GM13976 (cell line): ENCODE data around the gene CDKL4.

Experiments
- DNase-seq: peaks from one replicate; pipeline ENCODE4 v3.0.0; 2012; ENCODE audit warnings: low spot score
- in situ Hi-C: fragments of 300-500 bp; cut with MboI; formaldehyde crosslinking; loops from one replicate; pipeline ENCODE4 v1.12.0; 2022; ENCODE audit warnings: low sequenced_read_pairs, mixed read lengths, inconsistent platforms; ENCODE audit not compliant: unreplicated experiment
- TF ChIP-seq, protein P1 (sequence below): IDR thresholded peaks from 2 replicates; pipeline ENCODE4 v1.5.1; 2012; ENCODE audit warnings: borderline replicate concordance, mild to moderate bottlenecking; ENCODE audit not compliant: insufficient read depth; ENCODE audit errors: extremely low read depth, missing control alignments, control extremely low read depth

CDKL4 gene

DNA sequence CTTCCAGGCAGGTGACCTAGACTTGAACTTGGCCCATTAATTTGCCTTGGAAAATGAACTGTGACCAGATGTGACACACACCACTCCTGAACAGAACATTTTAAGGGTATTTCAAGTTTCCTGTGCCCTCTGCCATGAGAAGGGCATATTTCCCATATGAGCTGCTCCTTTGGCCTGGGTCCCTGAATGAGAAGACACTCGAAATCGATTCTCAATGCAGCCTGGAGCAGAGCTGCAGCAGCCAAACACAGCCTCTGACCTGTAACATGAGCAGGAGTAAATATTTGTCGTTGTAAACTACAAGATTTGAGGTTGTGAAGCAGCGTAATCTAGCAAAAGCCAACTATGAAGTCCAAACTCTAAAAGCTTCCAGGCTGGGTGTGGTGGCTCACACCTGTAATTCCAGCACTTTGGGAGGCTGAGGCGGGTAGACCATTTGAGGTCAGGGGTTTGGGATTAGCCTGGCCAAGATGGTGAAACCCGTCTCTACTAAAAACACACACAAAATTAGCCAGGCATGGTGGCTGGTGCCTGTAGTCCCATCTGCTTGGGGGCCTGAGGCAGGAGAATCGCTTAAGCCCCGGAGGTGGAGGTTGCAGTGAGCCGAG, 92.8 kb downstream of the CDKL4 start:
- no peak for DNase-seq
- TF ChIP-seq, protein P1, sequence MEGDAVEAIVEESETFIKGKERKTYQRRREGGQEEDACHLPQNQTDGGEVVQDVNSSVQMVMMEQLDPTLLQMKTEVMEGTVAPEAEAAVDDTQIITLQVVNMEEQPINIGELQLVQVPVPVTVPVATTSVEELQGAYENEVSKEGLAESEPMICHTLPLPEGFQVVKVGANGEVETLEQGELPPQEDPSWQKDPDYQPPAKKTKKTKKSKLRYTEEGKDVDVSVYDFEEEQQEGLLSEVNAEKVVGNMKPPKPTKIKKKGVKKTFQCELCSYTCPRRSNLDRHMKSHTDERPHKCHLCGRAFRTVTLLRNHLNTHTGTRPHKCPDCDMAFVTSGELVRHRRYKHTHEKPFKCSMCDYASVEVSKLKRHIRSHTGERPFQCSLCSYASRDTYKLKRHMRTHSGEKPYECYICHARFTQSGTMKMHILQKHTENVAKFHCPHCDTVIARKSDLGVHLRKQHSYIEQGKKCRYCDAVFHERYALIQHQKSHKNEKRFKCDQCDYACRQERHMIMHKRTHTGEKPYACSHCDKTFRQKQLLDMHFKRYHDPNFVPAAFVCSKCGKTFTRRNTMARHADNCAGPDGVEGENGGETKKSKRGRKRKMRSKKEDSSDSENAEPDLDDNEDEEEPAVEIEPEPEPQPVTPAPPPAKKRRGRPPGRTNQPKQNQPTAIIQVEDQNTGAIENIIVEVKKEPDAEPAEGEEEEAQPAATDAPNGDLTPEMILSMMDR, result no peak
- in situ Hi-C loops, result no loop called here

DNA sequence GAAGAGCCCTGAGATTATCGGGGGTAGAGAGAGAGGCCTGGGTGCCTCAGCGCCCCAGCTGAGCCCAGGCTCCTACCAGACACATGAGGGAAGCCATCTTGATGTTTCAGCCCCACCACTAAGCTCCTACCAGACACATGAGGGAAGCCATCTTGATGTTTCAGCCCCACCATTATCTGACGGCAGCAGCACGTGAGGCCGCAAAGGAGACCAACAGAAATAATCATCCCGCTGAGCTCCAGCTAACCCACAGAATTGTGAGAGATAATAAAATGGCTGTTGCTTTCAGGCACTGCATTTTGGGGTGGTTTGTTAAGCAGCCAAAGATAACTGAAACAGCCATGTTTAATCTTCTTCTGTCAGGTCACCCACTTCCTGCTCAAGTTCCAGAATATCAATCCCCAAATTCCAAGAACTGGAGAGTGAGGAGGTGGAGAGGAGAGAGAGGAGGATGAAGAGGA, 93.6 kb downstream of the CDKL4 start:
- in situ Hi-C loops, result no loop called here
- DNase-seq, result no peak
- TF ChIP-seq, protein P1, result no peak

DNA sequence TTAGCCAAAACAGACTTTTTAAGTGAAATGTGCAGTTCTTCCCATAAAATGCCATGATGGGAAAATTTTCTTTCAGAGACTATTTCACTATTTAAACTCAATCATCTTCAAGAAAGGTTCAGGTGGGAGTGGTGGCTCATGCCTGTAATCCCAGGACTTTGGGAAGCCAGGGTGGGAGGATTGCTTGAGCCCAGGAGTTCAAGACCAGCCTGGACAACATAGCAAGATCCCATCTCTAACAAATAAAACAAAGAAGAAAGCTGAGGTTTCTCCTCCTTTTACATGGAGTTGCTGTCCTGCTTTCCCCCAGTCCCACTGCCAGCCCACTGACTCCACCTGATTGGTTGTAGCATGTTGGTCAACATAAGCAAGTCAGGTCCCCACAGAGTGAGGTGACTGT, 97.1 kb downstream of the CDKL4 start:
- in situ Hi-C loops, result no loop called here
- no peak for DNase-seq
- TF ChIP-seq, protein P1, result no peak

DNA sequence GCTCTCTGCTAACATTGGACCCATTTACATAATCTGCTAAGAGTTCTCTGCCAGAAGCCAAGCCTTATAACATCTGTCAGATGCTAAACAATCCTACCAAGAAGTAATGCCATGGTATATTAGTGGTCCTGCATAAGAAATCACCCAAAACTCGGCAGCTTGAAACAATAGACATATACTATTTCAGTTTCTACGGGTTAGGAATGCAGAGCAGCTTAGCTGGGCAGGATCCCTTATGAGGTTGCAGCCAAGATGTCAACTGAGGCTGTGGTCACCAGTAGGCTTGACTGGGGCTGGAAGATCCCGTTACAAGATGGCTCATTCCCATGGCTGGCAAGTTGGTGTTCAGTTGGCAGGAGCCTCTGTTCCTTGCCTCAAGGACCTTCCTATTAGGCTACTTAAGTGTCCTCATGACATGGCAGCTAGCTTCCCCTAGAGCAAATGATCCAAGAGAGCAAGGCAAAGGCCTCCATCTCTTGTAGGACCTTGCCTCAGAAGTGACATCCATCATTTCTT, 97.8 kb downstream of the CDKL4 start:
- in situ Hi-C loops, result no loop called here
- DNase-seq, result no peak
- TF ChIP-seq, protein P1, result no peak

DNA sequence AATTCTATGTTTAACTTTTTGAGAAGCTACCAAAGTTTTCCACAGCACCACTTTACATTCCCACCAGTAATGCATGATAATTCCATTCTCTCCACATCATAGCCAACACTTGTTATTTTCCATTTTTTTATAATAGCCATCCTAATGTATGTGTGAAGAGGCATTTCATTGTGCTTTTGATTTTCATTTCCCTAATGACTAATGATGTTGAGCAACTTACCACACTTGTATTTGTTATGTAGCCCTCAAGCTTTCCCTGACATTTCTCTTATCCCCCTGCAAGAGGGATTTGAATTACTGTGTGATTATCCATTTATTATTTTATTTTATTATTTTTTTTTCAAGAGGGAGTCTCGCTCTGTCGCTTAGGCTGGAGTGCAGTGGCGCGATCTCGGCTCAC, 99.4 kb downstream of the CDKL4 start:
- TF ChIP-seq, protein P1, result no peak
- in situ Hi-C loops, result no loop called here
- DNase-seq, result no peak

DNA sequence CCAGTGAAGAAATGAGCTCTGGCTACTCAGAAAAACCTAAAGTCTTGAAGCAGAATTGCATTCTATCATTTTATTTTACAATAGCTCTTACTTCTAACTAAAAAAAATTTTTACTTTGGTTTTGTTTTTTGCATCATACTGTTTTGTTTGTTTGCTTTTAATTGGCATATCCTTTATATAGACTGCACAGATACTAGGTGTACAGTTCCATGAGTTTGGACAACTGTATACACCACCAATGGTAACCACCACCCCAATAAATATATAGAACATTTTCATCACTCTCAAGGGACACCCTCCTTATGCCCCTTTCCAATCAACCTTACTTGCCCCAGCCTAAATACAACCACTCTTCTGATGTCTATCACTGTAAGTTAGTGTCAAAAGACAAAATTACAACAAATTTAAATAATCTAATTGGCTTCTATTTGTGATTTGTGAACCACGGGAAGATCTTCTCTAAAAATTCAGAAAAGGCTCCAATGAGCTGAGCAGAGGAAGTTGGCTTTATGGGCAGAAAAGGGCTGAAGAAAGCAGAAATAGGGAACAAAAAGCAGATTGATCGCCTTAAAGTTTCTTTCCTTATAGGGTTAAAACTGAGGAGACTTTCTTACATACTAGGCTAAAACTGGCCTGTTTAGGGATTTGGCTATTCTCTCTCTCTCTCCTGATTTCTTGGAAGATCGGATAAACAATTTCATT, 100.7 kb downstream of the CDKL4 start:
- no peak for DNase-seq
- in situ Hi-C loops, result no loop called here
- TF ChIP-seq, protein P1, result no peak
